OCI-LY3 (cell line): ENCODE results near the gene ZNRF1.

Source experiments
- H2AFZ ChIP-seq: fragments of 200-600, 300-600 bp; shearing (Covaris generic); 2 replicates; pipeline ENCODE4 v1.6.0; 2014; ENCODE audit warnings: antibody characterized with exemption, low read depth, low read length
- H3K27ac ChIP-seq: fragments of 200-600, 300-600 bp; sonication (generic); 2 replicates; pipeline ENCODE4 v1.5.1; 2014; ENCODE audit warnings: mild to moderate bottlenecking, low read length, moderate library complexity, mixed read lengths
- H3K27me3 ChIP-seq: fragments of 200-600, 300-600 bp; sonication (generic); 2 replicates; pipeline ENCODE4 v1.6.1; 2014; ENCODE audit warnings: low read depth, low read length, mixed read lengths
- H3K36me3 ChIP-seq: fragments of 200-600, 300-600 bp; sonication (generic); replicated peaks from 2 replicates; pipeline ENCODE3; 2014; ENCODE audit warnings: low read depth, low read length, mixed read lengths
- H3K4me1 ChIP-seq: fragments of 300-600, 200-600 bp; sonication (generic); 2 replicates; pipeline ENCODE4 v1.6.1; 2014; ENCODE audit warnings: low read length, mixed read lengths
- H3K4me2 ChIP-seq: fragments of 200-600, 300-600 bp; sonication (generic); 2 replicates; pipeline ENCODE4 v1.6.1; 2014; ENCODE audit warnings: low read length, mixed read lengths
- H3K4me3 ChIP-seq: fragments of 300-600, 200-600 bp; sonication (generic); 2 replicates; pipeline ENCODE4 v1.5.1; 2014; ENCODE audit warnings: antibody characterized with exemption, mild to moderate bottlenecking, low read length, moderate library complexity
- H3K79me2 ChIP-seq: fragments of 300-600, 200-600 bp; shearing (Covaris generic); 2 replicates; pipeline ENCODE4 v1.6.1; 2014; ENCODE audit warnings: mild to moderate bottlenecking, low read length, mixed read lengths
- H3K9ac ChIP-seq: fragments of 300-600, 200-600 bp; shearing (Covaris generic); 2 replicates; pipeline ENCODE4 v1.6.0; 2014; ENCODE audit warnings: mild to moderate bottlenecking, low read length, moderate library complexity
- H3K9me3 ChIP-seq: fragments of 200-600, 300-600 bp; shearing (Covaris generic); 2 replicates; pipeline ENCODE4 v1.6.1; 2014; ENCODE audit warnings: low read length, mixed read lengths; ENCODE audit not compliant: insufficient read depth
- H4K20me1 ChIP-seq: fragments of 200-600, 300-600 bp; sonication (generic); 2 replicates; pipeline ENCODE4 v1.6.1; 2016; ENCODE audit warnings: low read length, mixed read lengths; ENCODE audit not compliant: insufficient read depth
- EZH2phosphoT487 ChIP-seq: fragments of 200-600 bp; shearing (Covaris generic); IDR thresholded peaks from 2 replicates; pipeline ENCODE4 v1.6.1; 2018; ENCODE audit warnings: antibody characterized with exemption, mixed run types, low read depth
- TF ChIP-seq, protein P1 (sequence below): fragments of 200-600, 300-600 bp; sonication (generic); IDR thresholded peaks from 2 replicates; pipeline ENCODE4 v1.5.1; 2014; ENCODE audit warnings: antibody characterized with exemption, low read length, low read depth

The ZNRF1 gene

DNA sequence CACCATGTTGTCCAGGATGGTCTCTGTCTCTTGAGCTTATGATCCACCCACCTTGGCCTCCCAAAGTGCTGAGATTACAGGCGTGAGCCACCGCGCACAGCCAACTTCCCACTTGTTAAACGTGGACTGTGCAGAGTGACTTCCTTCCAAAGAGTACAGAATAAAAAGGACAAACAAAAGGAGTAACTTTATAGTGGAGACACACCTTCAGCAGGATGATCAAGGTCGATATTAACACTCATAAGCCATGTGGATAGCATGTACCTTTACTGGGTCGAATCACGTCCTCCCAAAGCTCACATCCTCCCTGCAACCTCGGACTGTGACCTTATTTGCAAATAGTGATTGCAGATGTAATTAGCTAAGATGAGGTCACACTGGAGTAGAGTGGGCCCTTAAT is 139.4 kb downstream of the ZNRF1 start:
- H3K4me2 ChIP-seq, result no peak overlapping the region
- no peaks in the 10 kb centered on the region for H3K27me3 ChIP-seq
- H3K79me2 ChIP-seq, result no peaks in the 10 kb centered on the region
- H3K4me1 ChIP-seq, result peaks cover 11% of the 10 kb centered on the region
- H3K4me3 ChIP-seq, result no peak overlapping the region
- H4K20me1 ChIP-seq, result no peaks in the 10 kb centered on the region
- no peak overlapping the region for H2AFZ ChIP-seq
- H3K27ac ChIP-seq, result no peak overlapping the region
- no peak for TF ChIP-seq EZH2phosphoT487
- TF ChIP-seq, protein P1, sequence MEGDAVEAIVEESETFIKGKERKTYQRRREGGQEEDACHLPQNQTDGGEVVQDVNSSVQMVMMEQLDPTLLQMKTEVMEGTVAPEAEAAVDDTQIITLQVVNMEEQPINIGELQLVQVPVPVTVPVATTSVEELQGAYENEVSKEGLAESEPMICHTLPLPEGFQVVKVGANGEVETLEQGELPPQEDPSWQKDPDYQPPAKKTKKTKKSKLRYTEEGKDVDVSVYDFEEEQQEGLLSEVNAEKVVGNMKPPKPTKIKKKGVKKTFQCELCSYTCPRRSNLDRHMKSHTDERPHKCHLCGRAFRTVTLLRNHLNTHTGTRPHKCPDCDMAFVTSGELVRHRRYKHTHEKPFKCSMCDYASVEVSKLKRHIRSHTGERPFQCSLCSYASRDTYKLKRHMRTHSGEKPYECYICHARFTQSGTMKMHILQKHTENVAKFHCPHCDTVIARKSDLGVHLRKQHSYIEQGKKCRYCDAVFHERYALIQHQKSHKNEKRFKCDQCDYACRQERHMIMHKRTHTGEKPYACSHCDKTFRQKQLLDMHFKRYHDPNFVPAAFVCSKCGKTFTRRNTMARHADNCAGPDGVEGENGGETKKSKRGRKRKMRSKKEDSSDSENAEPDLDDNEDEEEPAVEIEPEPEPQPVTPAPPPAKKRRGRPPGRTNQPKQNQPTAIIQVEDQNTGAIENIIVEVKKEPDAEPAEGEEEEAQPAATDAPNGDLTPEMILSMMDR, result no peak
- H3K9me3 ChIP-seq, result no peaks in the 10 kb centered on the region
- H3K9ac ChIP-seq, result no peak overlapping the region
- no peaks in the 10 kb centered on the region for H3K36me3 ChIP-seq

DNA sequence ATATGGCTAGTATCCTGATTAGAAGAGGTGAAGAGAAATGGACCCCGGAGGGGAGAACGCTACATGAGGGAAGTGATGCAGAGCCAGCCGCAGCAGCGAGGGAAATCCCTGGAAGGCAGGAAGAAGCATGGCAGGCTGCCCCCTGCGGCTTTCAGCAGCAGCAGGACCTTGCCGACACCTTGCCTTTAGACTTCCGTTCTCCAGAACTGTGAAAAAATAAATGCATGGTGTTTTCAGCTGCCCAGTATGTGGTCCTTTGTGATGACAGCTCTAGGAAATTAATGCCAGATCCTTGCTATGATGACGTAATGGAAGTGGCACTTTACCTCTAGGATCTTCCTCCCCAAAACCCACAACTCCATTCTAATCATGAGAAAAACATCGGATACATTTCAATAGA is 139.8 kb downstream of the ZNRF1 start:
- no peak overlapping the region for H2AFZ ChIP-seq
- TF ChIP-seq EZH2phosphoT487, result no peak
- TF ChIP-seq, protein P1, result no peak
- no peak overlapping the region for H3K27ac ChIP-seq
- H4K20me1 ChIP-seq, result no peaks in the 10 kb centered on the region
- H3K79me2 ChIP-seq, result no peaks in the 10 kb centered on the region
- no peaks in the 10 kb centered on the region for H3K9me3 ChIP-seq
- peaks cover 11% of the 10 kb centered on the region for H3K4me1 ChIP-seq
- H3K27me3 ChIP-seq, result no peaks in the 10 kb centered on the region
- no peak overlapping the region for H3K4me2 ChIP-seq
- no peak overlapping the region for H3K9ac ChIP-seq
- no peaks in the 10 kb centered on the region for H3K36me3 ChIP-seq
- H3K4me3 ChIP-seq, result no peak overlapping the region

DNA sequence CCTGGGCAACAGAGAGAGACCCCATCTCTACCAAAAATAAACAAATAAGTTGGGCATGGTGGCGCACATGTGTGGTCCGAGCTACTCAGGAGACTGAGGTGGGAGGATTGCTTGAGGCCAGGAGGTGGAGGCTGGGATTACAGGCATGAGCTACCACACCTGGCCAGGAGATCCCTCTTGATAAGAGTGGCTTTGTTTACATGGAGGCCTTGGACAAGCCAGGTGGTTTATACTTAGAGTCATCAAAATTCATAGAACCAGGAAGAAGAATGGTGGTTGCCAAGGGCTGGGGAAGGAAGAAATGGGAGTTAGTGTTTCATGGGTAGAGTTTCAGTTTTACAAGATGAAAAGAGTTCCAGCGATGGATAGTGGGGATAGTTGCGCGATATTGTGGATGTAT is 140.7 kb downstream of the ZNRF1 start:
- H2AFZ ChIP-seq, result no peak overlapping the region
- TF ChIP-seq, protein P1, result no peak
- no peak for TF ChIP-seq EZH2phosphoT487
- H3K4me1 ChIP-seq, result peaks cover 11% of the 10 kb centered on the region
- no peaks in the 10 kb centered on the region for H3K9me3 ChIP-seq
- no peak overlapping the region for H3K27ac ChIP-seq
- no peaks in the 10 kb centered on the region for H3K27me3 ChIP-seq
- H3K9ac ChIP-seq, result no peak overlapping the region
- no peak overlapping the region for H3K4me3 ChIP-seq
- H3K79me2 ChIP-seq, result no peaks in the 10 kb centered on the region
- H3K4me2 ChIP-seq, result no peak overlapping the region
- H3K36me3 ChIP-seq, result no peaks in the 10 kb centered on the region
- no peaks in the 10 kb centered on the region for H4K20me1 ChIP-seq

DNA sequence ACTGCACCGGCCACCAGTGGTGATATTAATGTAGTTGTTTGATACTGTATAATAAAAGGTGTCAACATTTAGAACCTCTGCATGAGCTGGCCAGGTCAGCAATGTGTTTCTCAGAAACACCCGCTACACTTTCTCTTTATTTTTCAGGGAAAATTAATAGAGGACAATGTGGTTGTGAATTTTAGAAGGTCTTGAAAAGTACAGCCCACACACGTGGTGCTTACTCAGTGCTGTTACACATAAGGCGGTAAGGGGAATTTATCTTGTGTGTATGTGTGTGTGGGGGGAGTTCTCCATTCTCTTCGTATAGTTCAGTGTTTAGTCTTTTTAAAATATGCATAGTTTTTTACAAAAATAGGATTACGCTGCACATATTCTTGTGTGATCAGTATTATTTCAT is 145.1 kb downstream of the ZNRF1 start:
- H3K4me1 ChIP-seq, result peaks cover 7% of the 10 kb centered on the region; the same call in 1 of the 2 replicates
- H3K4me3 ChIP-seq, result no peak overlapping the region
- no peaks in the 10 kb centered on the region for H4K20me1 ChIP-seq
- no peak overlapping the region for H3K4me2 ChIP-seq
- no peak overlapping the region for H3K27ac ChIP-seq
- H3K36me3 ChIP-seq, result no peaks in the 10 kb centered on the region
- no peaks in the 10 kb centered on the region for H3K9me3 ChIP-seq
- peaks cover 2% of the 10 kb centered on the region for H3K79me2 ChIP-seq
- H3K27me3 ChIP-seq, result no peaks in the 10 kb centered on the region
- TF ChIP-seq EZH2phosphoT487, result no peak
- TF ChIP-seq, protein P1, result no peak
- H2AFZ ChIP-seq, result no peak overlapping the region
- no peak overlapping the region for H3K9ac ChIP-seq
